HL-60 (cell line): ENCODE measurements around the gene KCNJ3.

ENCODE experiments used
- CTCF ChIP-seq: IDR thresholded peaks from one replicate; pipeline ENCODE4 v1.5.1; 2011; ENCODE audit warnings: low read length, control low read depth, inconsistent platforms; ENCODE audit not compliant: insufficient read depth
- POLR2AphosphoS5 ChIP-seq: IDR thresholded peaks from 2 replicates; pipeline ENCODE4 v1.6.1; 2012; ENCODE audit warnings: low read depth

GRCh38 chr2:154882725-154883124, 184.2 kb downstream of the KCNJ3 start:
- TF ChIP-seq CTCF (no peak), POLR2AphosphoS5 (no peak)
